ENCODE data around the gene CD247.

The CD247 gene

GRCh38 chr1:167528057-167528728 is 9.9 kb upstream of the CD247 start:
- no peak for DNase-seq (ENCODE audit: low read depth)
- TF ChIP-seq POLR2A (IDR thresholded peaks at IDR 0.05; ENCODE audit: extremely low read depth, insufficient read length) (no peak), MAX (IDR thresholded peaks at IDR 0.05; ENCODE audit: low read depth, low read length) (no peak), MYC (IDR thresholded peaks at IDR 0.05; ENCODE audit: low read depth, low read length) (no peak), CTCF (IDR thresholded peaks at IDR 0.05; ENCODE audit: low read depth, low read length) (no peak)
- no peak overlapping the region for H3K4me3 ChIP-seq (ENCODE audit: low read depth, low read length)

- TF ChIP-seq MAX (IDR thresholded peaks at IDR 0.05; ENCODE audit: low read depth, low read length) (no peak), MYC (IDR thresholded peaks at IDR 0.05; ENCODE audit: low read depth, low read length) (no peak), POLR2A (IDR thresholded peaks at IDR 0.05; ENCODE audit: extremely low read depth, insufficient read length) (no peak), CTCF (IDR thresholded peaks at IDR 0.05; ENCODE audit: low read depth, low read length) (no peak)
- DNase-seq (ENCODE audit: low read depth) = no peak
- no peak overlapping the region for H3K4me3 ChIP-seq (ENCODE audit: low read depth, low read length)
Observed at GRCh38 chr1:167526667-167527383, 8.5 kb upstream of the CD247 start.

GRCh38 chr1:167524651-167525050 is 6.3 kb upstream of the CD247 start:
- no peak overlapping the region for H3K4me3 ChIP-seq (ENCODE audit: low read depth, low read length)
- no peak for DNase-seq (ENCODE audit: low read depth)
- TF ChIP-seq MAX (IDR thresholded peaks at IDR 0.05; ENCODE audit: low read depth, low read length) = no peak
- no peak for TF ChIP-seq CTCF (IDR thresholded peaks at IDR 0.05; ENCODE audit: low read depth, low read length)

- TF ChIP-seq MYC (IDR thresholded peaks at IDR 0.05; ENCODE audit: low read depth, low read length) (no peak), POLR2A (IDR thresholded peaks at IDR 0.05; ENCODE audit: extremely low read depth, insufficient read length) (no peak), CTCF (IDR thresholded peaks at IDR 0.05; ENCODE audit: low read depth, low read length) (no peak), MAX (IDR thresholded peaks at IDR 0.05; ENCODE audit: low read depth, low read length) (no peak)
- no peak overlapping the region for H3K4me3 ChIP-seq (ENCODE audit: low read depth, low read length)
- DNase-seq (ENCODE audit: low read depth) = no peak
Observed at GRCh38 chr1:167522246-167522645, 3.9 kb upstream of the CD247 start.

- no peak overlapping the region for H3K4me3 ChIP-seq (ENCODE audit: low read depth, low read length)
- TF ChIP-seq CTCF (IDR thresholded peaks at IDR 0.05; ENCODE audit: low read depth, low read length) (peak; percentile 15), MAX (IDR thresholded peaks at IDR 0.05; ENCODE audit: low read depth, low read length) (no peak)
- peak; percentile 26 for DNase-seq (ENCODE audit: low read depth)
Observed at GRCh38 chr1:167520711-167521206, 2.4 kb upstream of the CD247 start.

Measured in NB4 (cell line).